ENCODE measurements around the gene AQP3. TPM values are rescaled to one million over a fixed set of nuclear protein-coding genes. Genes with fewer than 3 reads are reported as not detected.
"Not testable (repeated sequence)": the region's sequence is repeated elsewhere in the genome, so short reads cannot be mapped to it uniquely, and the experiment has no call there.

AQP3 gene
- total and polyA plus RNA-seq, 2 of the 4 experiments (the other 2 are of a cell fraction) = 3.8 to 12.2 TPM

- Histone ChIP-seq H3K27me3 (ENCODE audit: control insufficient read depth, insufficient read depth, low read length) (no peaks in the 10 kb centered on the region), H3K9ac (ENCODE audit: low read depth, low read length) (no peak overlapping the region), H4K20me1 (ENCODE audit: insufficient read depth, low read length) (no peaks in the 10 kb centered on the region), H3K4me3 (ENCODE audit: insufficient read depth, low read depth, low read length) (no peak overlapping the region), H3K4me1 (ENCODE audit: control insufficient read depth, insufficient read depth, low read length) (peaks cover 7% of the 10 kb centered on the region), H3K9me3 (ENCODE audit: control insufficient read depth, insufficient read depth, low read length) (no peaks in the 10 kb centered on the region), H2BK120ac (ENCODE audit: low read depth, low read length) (no peak overlapping the region), H2AFZ (replicated peaks; ENCODE audit: low read length, poor library complexity) (no peak overlapping the region), H3K9me1 (ENCODE audit: insufficient read depth, low read length) (peaks cover 16% of the 10 kb centered on the region), H3K23ac (ENCODE audit: low read depth, low read length) (no peak overlapping the region), H3K18ac (ENCODE audit: low read depth, low read length) (no peak overlapping the region), H3K56ac (ENCODE audit: extremely low read depth, insufficient read depth, low read length) (no peak overlapping the region), H3K27ac (ENCODE audit: insufficient read depth, low read length) (no peak overlapping the region), H4K5ac (ENCODE audit: low read depth, low read length) (no peak overlapping the region), H2BK20ac (ENCODE audit: low read depth, low read length) (no peak overlapping the region), H4K91ac (ENCODE audit: insufficient read depth, low read depth, low read length) (no peak overlapping the region), H2AK5ac (ENCODE audit: low read depth, low read length) (no peak overlapping the region), H2BK15ac (ENCODE audit: low read depth, low read length) (no peak overlapping the region), H3K4ac (ENCODE audit: low read depth, low read length) (no peak overlapping the region), H3K14ac (replicated peaks; ENCODE audit: low read depth, low read length) (no peak overlapping the region), H2BK5ac (ENCODE audit: low read depth, low read length, poor library complexity, severe bottlenecking) (no peak overlapping the region), H4K8ac (ENCODE audit: low read depth in 2 of 2, low read length in 2 of 2) (no peak overlapping the region), H3K4me2 (ENCODE audit: low read depth, low read length) (no peak overlapping the region), H3K79me1 (ENCODE audit: low read depth in 1 of 2, low read length in 2 of 2) (no peaks in the 10 kb centered on the region), H3K36me3 (ENCODE audit: control insufficient read depth, insufficient read depth, low read length) (peaks cover 3% of the 10 kb centered on the region), H2AK9ac (replicated peaks; ENCODE audit: low read depth, low read length, poor library complexity) (no peak overlapping the region)
- DNase-seq (no peak), ATAC-seq (ENCODE audit: low read depth) (no peak)
- CTCF ChIA-PET = interaction anchor here (1.2 kb wide), 1 partner anchor 11 kb away, joined by 3 read pairs; no protein-coding TSS in a partner anchor
- whole genome bisulfite sequencing, 2 experiments (ENCODE audit: extremely low coverage in 2 of 2, insufficient read length in 1 of 2) = 84% methylated on average over 3 of the region's 7 CpGs; no CpG with 5 or more reads in 1 of the 2 experiments
- BruUV-seq (replicated peaks) = no TSS peak
- TF ChIP-seq USF2 (IDR thresholded peaks at IDR 0.05; ENCODE audit: low read depth, low read length) = no peak
- no peak for TF ChIP-seq SMC3 (IDR thresholded peaks at IDR 0.05; ENCODE audit: low read depth, low read length)
- TF ChIP-seq MAFK (IDR thresholded peaks at IDR 0.05; ENCODE audit: low read depth, low read length) = no peak
- TF ChIP-seq FOS (IDR thresholded peaks at IDR 0.05; ENCODE audit: low read depth, low read length) = no peak
- in situ Hi-C loops (cut with MboI; ENCODE audit: low sequenced_read_pairs) (no loop called here), dilution Hi-C loops (cut with HindIII; ENCODE audit: low sequenced_read_pairs, unreplicated experiment) (loop anchor here (25.0 kb wide), 1 partner anchor 169 kb away; the partner anchor contains the start of gene NFX1), intact Hi-C loops (cut with micrococcal nuclease) (no loop called here)
- POLR2A ChIA-PET (ENCODE audit: unreplicated experiment) = no interaction called here
Observed at GRCh38 chr9:33455945-33456344, 8.6 kb upstream of the AQP3 start.

DNA sequence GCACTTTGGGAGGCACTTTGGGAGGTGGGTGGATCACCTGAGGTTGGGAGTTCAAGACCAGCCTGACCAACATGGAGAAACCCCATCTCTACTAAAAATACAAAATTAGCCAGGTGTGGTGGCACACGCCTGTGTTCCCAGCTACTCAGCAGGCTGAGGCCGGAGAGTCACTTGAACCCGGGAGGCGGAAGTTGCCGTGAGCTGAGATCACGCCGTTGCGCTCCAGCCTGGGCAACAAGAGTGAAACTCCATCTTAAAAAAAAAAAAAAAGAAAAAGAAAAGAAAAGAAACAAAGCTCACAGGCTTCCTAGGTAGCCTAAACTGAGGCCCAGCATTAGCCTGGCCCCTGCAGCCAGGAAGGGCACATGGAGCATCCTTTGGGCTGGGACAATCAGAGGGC lies 8.1 kb upstream of the AQP3 start:
- dilution Hi-C loops (cut with HindIII; ENCODE audit: low sequenced_read_pairs, unreplicated experiment) = loop anchor here (25.0 kb wide), 1 partner anchor 168 kb away; the partner anchor contains the start of gene NFX1
- in situ Hi-C loops (cut with MboI; ENCODE audit: low sequenced_read_pairs) = not testable (repeated sequence)

More for the DNA sequence above, 8.1 kb upstream of the AQP3 start:
- H4K5ac ChIP-seq (ENCODE audit: low read depth, low read length); BruUV-seq (replicated peaks); H2BK20ac ChIP-seq (ENCODE audit: low read depth, low read length); H3K14ac ChIP-seq (replicated peaks; ENCODE audit: low read depth, low read length); H4K20me1 ChIP-seq (ENCODE audit: insufficient read depth, low read length); ATAC-seq (ENCODE audit: low read depth); H4K8ac ChIP-seq (ENCODE audit: low read depth in 2 of 2, low read length in 2 of 2); H2BK15ac ChIP-seq (ENCODE audit: low read depth, low read length); H3K4me1 ChIP-seq (ENCODE audit: control insufficient read depth, insufficient read depth, low read length); H3K36me3 ChIP-seq (ENCODE audit: control insufficient read depth, insufficient read depth, low read length); H2BK120ac ChIP-seq (ENCODE audit: low read depth, low read length); H3K79me1 ChIP-seq (ENCODE audit: low read depth in 1 of 2, low read length in 2 of 2); H2AK9ac ChIP-seq (replicated peaks; ENCODE audit: low read depth, low read length, poor library complexity); H3K4me3 ChIP-seq (ENCODE audit: insufficient read depth, low read depth, low read length); H3K9me3 ChIP-seq (ENCODE audit: control insufficient read depth, insufficient read depth, low read length); H3K27me3 ChIP-seq (ENCODE audit: control insufficient read depth, insufficient read depth, low read length); H4K91ac ChIP-seq (ENCODE audit: insufficient read depth, low read depth, low read length); H3K4ac ChIP-seq (ENCODE audit: low read depth, low read length); H3K4me2 ChIP-seq (ENCODE audit: low read depth, low read length); H3K18ac ChIP-seq (ENCODE audit: low read depth, low read length); H3K56ac ChIP-seq (ENCODE audit: extremely low read depth, insufficient read depth, low read length); H3K27ac ChIP-seq (ENCODE audit: insufficient read depth, low read length); H3K23ac ChIP-seq (ENCODE audit: low read depth, low read length); intact Hi-C loops (cut with micrococcal nuclease); DNase-seq; H2AFZ ChIP-seq (replicated peaks; ENCODE audit: low read length, poor library complexity); H2BK5ac ChIP-seq (ENCODE audit: low read depth, low read length, poor library complexity, severe bottlenecking); H3K9ac ChIP-seq (ENCODE audit: low read depth, low read length); POLR2A ChIA-PET (ENCODE audit: unreplicated experiment); H2AK5ac ChIP-seq (ENCODE audit: low read depth, low read length): not testable (repeated sequence)
- no CpG with 5 or more reads among the region's 8 CpGs for WGBS, 2 experiments (ENCODE audit: extremely low coverage in 2 of 2, insufficient read length in 1 of 2)
- H3K9me1 ChIP-seq (ENCODE audit: insufficient read depth, low read length) = peaks cover 16% of the 10 kb centered on the region
- CTCF ChIA-PET = interaction anchor here (1.2 kb wide), 1 partner anchor 11 kb away, joined by 3 read pairs; no protein-coding TSS in a partner anchor
